GM19395 (cell line): ENCODE results near the gene PTPRQ.

Experiments used
- ATAC-seq: cut with Tn5 transposase; IDR thresholded peaks from one replicate; pipeline ENCODE4 v1.9.1; 2021; ENCODE audit warnings: mild to moderate bottlenecking, moderate library complexity; ENCODE audit not compliant: unreplicated experiment

PTPRQ gene

GRCh38 chr12:80716696-80717469, 272.8 kb downstream of the PTPRQ start, which contains the start of gene MYF5:
MYF5 (plus strand) TSS chr12:80716912; CDS start chr12:80717064, 152 bp downstream.
- ATAC-seq: no peak

- ATAC-seq: no peak
These were observed 273.8 kb downstream of the PTPRQ start for GRCh38 chr12:80717856-80718255.

- ATAC-seq: no peak
These were observed 276.5 kb downstream of the PTPRQ start for GRCh38 chr12:80720516-80720915.

GRCh38 chr12:80721326-80721725, 277.3 kb downstream of the PTPRQ start:
- ATAC-seq: no peak
